Measurements from ENCODE around the gene PZP.

PZP gene

GRCh38 chr12:9127484-9127883 is 80.7 kb downstream of the PZP start:
- TF ChIP-seq CTCF (conservative IDR thresholded peaks at IDR 0.05; ENCODE audit: low read length) (no peak), EZH2phosphoT487 (IDR thresholded peaks at IDR 0.05; ENCODE audit: borderline replicate concordance) (no peak)
- Histone ChIP-seq H4K20me1 (ENCODE audit: insufficient read depth, low read length, poor library complexity, severe bottlenecking) (no peaks in the 10 kb centered on the region), H3K36me3 (ENCODE audit: insufficient read depth, low read length) (no peaks in the 10 kb centered on the region)

GRCh38 chr12:9124383-9125031 is 83.7 kb downstream of the PZP start:
- Histone ChIP-seq H4K20me1 (ENCODE audit: insufficient read depth, low read length, poor library complexity, severe bottlenecking) (no peaks in the 10 kb centered on the region), H3K4me3 (ENCODE audit: low read length, poor library complexity, severe bottlenecking) (no peak overlapping the region)

More at GRCh38 chr12:9127484-9127883, 80.7 kb downstream of the PZP start:
- Histone ChIP-seq H3K9me2 (replicated peaks; ENCODE audit: low read depth, low read length) (no peaks in the 10 kb centered on the region), H2AFZ (ENCODE audit: low read length) (no peak overlapping the region), H3K79me2 (ENCODE audit: insufficient read depth, low read length) (no peaks in the 10 kb centered on the region), H3K9ac (ENCODE audit: low read depth, low read length, poor library complexity, severe bottlenecking) (no peak overlapping the region), H3K4me3 (ENCODE audit: low read length, poor library complexity, severe bottlenecking) (no peak overlapping the region), H3K27me3 (ENCODE audit: insufficient read depth, low read length, poor library complexity, severe bottlenecking) (no peaks in the 10 kb centered on the region), H3K4me2 (ENCODE audit: low read depth, low read length, poor library complexity, severe bottlenecking) (no peak overlapping the region), H3F3A (ENCODE audit: low read depth) (no peaks in the 10 kb centered on the region), H3K4me1 (ENCODE audit: insufficient read depth, low read length, poor library complexity, severe bottlenecking) (no peaks in the 10 kb centered on the region), H3K9me3 (ENCODE audit: insufficient read depth, low read depth, low read length) (no peaks in the 10 kb centered on the region)

GRCh38 chr12:9123781-9124382 is 84.3 kb downstream of the PZP start:
- TF ChIP-seq EZH2phosphoT487 (IDR thresholded peaks at IDR 0.05; ENCODE audit: borderline replicate concordance) (no peak), CTCF (conservative IDR thresholded peaks at IDR 0.05; ENCODE audit: low read length) (no peak)
- Histone ChIP-seq H3K9me2 (replicated peaks; ENCODE audit: low read depth, low read length) (no peaks in the 10 kb centered on the region), H2AFZ (ENCODE audit: low read length) (no peak overlapping the region), H3K4me1 (ENCODE audit: insufficient read depth, low read length, poor library complexity, severe bottlenecking) (no peaks in the 10 kb centered on the region), H4K20me1 (ENCODE audit: insufficient read depth, low read length, poor library complexity, severe bottlenecking) (no peaks in the 10 kb centered on the region), H3K79me2 (ENCODE audit: insufficient read depth, low read length) (no peaks in the 10 kb centered on the region), H3K9me3 (ENCODE audit: insufficient read depth, low read depth, low read length) (no peaks in the 10 kb centered on the region), H3K36me3 (ENCODE audit: insufficient read depth, low read length) (no peaks in the 10 kb centered on the region), H3K4me3 (ENCODE audit: low read length, poor library complexity, severe bottlenecking) (no peak overlapping the region), H3K4me2 (ENCODE audit: low read depth, low read length, poor library complexity, severe bottlenecking) (no peak overlapping the region), H3K27me3 (ENCODE audit: insufficient read depth, low read length, poor library complexity, severe bottlenecking) (no peaks in the 10 kb centered on the region), H3F3A (ENCODE audit: low read depth) (no peaks in the 10 kb centered on the region), H3K9ac (ENCODE audit: low read depth, low read length, poor library complexity, severe bottlenecking) (no peak overlapping the region)

More at GRCh38 chr12:9124383-9125031, 83.7 kb downstream of the PZP start:
- H3K4me1 ChIP-seq (ENCODE audit: insufficient read depth, low read length, poor library complexity, severe bottlenecking) = no peaks in the 10 kb centered on the region
- no peak overlapping the region for H3K9ac ChIP-seq (ENCODE audit: low read depth, low read length, poor library complexity, severe bottlenecking)
- no peaks in the 10 kb centered on the region for H3K27me3 ChIP-seq (ENCODE audit: insufficient read depth, low read length, poor library complexity, severe bottlenecking)
- H3K36me3 ChIP-seq (ENCODE audit: insufficient read depth, low read length) = no peaks in the 10 kb centered on the region
- H3F3A ChIP-seq (ENCODE audit: low read depth) = no peaks in the 10 kb centered on the region
- H2AFZ ChIP-seq (ENCODE audit: low read length) = no peak overlapping the region
- H3K9me3 ChIP-seq (ENCODE audit: insufficient read depth, low read depth, low read length) = no peaks in the 10 kb centered on the region
- no peaks in the 10 kb centered on the region for H3K79me2 ChIP-seq (ENCODE audit: insufficient read depth, low read length)
- H3K9me2 ChIP-seq (replicated peaks; ENCODE audit: low read depth, low read length) = no peaks in the 10 kb centered on the region
- TF ChIP-seq CTCF (conservative IDR thresholded peaks at IDR 0.05; ENCODE audit: low read length) (no peak), EZH2phosphoT487 (IDR thresholded peaks at IDR 0.05; ENCODE audit: borderline replicate concordance) (no peak)
- H3K4me2 ChIP-seq (ENCODE audit: low read depth, low read length, poor library complexity, severe bottlenecking) = no peak overlapping the region
